22Rv1 (cell line): ENCODE results near the gene HEPACAM.

Experiments
- ZFX ChIP-seq: fragments of 450-650 bp; IDR thresholded peaks from 2 replicates; pipeline ENCODE4 v1.6.1; 2017; ENCODE audit warnings: antibody characterized with exemption, borderline replicate concordance
- TF ChIP-seq, protein P1 (sequence below): fragments of 450-650 bp; IDR thresholded peaks from 2 replicates; pipeline ENCODE4 v1.5.1; 2017; ENCODE audit warnings: mild to moderate bottlenecking

DNA sequence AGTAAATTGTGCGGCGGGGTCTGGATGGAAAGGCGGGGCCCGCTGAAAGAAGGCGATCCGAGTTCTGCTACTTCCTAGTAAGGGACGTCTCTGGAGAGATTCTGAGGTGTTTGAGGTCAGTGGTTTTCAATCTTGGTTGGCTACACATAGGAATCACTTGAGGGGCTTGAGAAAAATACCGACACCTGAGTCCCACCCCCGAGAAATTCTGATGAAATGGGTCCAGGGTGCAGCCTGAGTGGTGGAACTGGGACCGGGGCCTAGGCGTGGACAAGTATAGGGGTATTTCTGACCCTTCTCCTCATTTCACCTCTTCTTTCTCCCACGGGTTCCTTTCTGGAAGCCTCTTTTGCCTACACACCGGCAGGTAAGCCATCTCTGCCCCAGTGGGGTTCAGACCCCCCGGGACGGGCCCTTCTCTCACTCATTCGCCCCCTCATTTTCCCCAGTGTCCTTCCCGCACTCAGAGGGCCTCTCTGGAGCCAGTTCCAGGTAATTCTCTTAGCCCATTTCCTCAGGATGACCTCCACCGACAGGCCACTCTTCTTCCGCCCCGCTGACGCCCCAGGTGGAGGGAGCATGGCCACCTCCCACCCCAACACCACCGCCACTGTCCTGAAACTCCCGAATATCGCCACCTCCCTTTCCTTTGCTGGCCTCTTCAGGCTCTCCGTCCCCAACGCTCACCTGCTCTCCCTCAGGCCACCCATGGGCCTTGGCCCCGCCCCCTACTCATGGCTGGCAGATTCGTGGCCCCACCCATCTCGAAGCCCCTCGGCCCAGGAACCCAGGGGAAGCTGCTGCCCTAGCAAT is 58.8 kb downstream of the HEPACAM start:
- TF ChIP-seq, protein P1, sequence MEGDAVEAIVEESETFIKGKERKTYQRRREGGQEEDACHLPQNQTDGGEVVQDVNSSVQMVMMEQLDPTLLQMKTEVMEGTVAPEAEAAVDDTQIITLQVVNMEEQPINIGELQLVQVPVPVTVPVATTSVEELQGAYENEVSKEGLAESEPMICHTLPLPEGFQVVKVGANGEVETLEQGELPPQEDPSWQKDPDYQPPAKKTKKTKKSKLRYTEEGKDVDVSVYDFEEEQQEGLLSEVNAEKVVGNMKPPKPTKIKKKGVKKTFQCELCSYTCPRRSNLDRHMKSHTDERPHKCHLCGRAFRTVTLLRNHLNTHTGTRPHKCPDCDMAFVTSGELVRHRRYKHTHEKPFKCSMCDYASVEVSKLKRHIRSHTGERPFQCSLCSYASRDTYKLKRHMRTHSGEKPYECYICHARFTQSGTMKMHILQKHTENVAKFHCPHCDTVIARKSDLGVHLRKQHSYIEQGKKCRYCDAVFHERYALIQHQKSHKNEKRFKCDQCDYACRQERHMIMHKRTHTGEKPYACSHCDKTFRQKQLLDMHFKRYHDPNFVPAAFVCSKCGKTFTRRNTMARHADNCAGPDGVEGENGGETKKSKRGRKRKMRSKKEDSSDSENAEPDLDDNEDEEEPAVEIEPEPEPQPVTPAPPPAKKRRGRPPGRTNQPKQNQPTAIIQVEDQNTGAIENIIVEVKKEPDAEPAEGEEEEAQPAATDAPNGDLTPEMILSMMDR: no peak
- no peak for TF ChIP-seq ZFX
